Measurements from ENCODE around the gene CSNK1G2. TPM values are rescaled to one million over a fixed set of nuclear protein-coding genes. Genes with fewer than 3 reads are reported as not detected.

CSNK1G2 gene
- total RNA-seq, 1 experiment from 2014 or later, result 100.0 TPM

DNA sequence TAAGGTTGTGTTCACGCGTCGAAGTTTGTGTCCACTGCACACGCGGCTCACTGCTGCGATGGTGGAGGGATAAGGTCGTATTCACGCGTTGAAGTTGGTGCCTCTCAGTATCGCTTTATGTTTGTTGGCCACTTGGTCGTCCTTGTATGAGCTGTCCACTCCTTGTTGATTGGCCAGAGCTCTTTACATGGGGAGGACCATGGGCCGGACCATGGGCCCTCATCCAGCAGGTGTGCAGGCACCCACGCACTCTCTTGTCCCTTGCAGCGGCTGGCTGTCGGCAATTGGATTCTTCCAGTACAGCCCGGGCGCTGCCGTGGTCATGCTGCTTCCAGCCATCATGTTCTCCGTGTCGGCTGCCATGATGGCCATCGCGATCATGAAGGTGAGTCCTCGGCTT is 18.2 kb upstream of the CSNK1G2 start:
- H3K27ac ChIP-seq (ENCODE audit: insufficient read length, low read depth, low read length), result no peak overlapping the region
- peaks cover 3% of the 10 kb centered on the region for H3K27me3 Mint-ChIP-seq (ENCODE audit: low read depth)
- H3K4me1 Mint-ChIP-seq, result no peaks in the 10 kb centered on the region

More for the DNA sequence above, 18.2 kb upstream of the CSNK1G2 start:
- Mint-ChIP-seq H3K27ac (no peak overlapping the region), H3K9me3 (no peaks in the 10 kb centered on the region), H3K36me3 (ENCODE audit: insufficient read depth in 1 of 3, low read depth in 3 of 3) (peaks cover 9 to 70% (median 53%) of the 10 kb centered on the region in 3 experiments; a peak in 6 of 7 replicates), H3K4me3 (no peak overlapping the region)
- Histone ChIP-seq H4K5ac (ENCODE audit: insufficient read length, low read depth, low read length) (no peak overlapping the region), H4K8ac (replicated peaks; ENCODE audit: insufficient read length, low read depth, low read length) (no peak overlapping the region), H2AK5ac (ENCODE audit: insufficient read length, low read length) (no peak overlapping the region), H3K27me3 (ENCODE audit: insufficient read depth, low read length) (no peaks in the 10 kb centered on the region), H2BK20ac (ENCODE audit: low read depth, low read length, poor library complexity, severe bottlenecking) (no peak overlapping the region), H3T11ph (ENCODE audit: low read length) (no peak overlapping the region), H2BK15ac (ENCODE audit: low read depth, low read length) (no peak overlapping the region), H3K79me1 (ENCODE audit: insufficient read depth, low read depth, low read length, poor library complexity, severe bottlenecking) (no peaks in the 10 kb centered on the region), H3K23me2 (ENCODE audit: insufficient read length, low read depth, low read length, poor library complexity, severe bottlenecking) (no peaks in the 10 kb centered on the region), H3K18ac (ENCODE audit: insufficient read length, low read depth, low read length) (no peak overlapping the region), H3K23ac (ENCODE audit: insufficient read length, low read depth, low read length) (no peak overlapping the region), H2AFZ (ENCODE audit: low read length) (no peak overlapping the region), H3K4me1 (ENCODE audit: insufficient read depth, low read length) (no peaks in the 10 kb centered on the region; the same call in 1 of the 2 replicates), H3K9me3 (ENCODE audit: control insufficient read depth, low read depth, low read length) (no peaks in the 10 kb centered on the region), H2BK5ac (ENCODE audit: insufficient read length, low read length) (no peak overlapping the region), H2BK120ac (ENCODE audit: low read depth, low read length, poor library complexity, severe bottlenecking) (no peak overlapping the region), H3K9ac (ENCODE audit: extremely low read depth, insufficient read length, low read length) (no peak overlapping the region), H3K14ac (ENCODE audit: insufficient read depth, low read length) (no peak overlapping the region), H3K4ac (ENCODE audit: low read depth, low read length) (no peak overlapping the region), H2BK12ac (ENCODE audit: insufficient read length, low read depth, low read length) (no peak overlapping the region), H3K4me2 (ENCODE audit: insufficient read depth, insufficient read length, low read length) (no peak overlapping the region), H3K56ac (ENCODE audit: insufficient read length, low read depth, low read length) (no peak overlapping the region), H4K91ac (ENCODE audit: insufficient read length, low read depth, low read length) (no peak overlapping the region), H3K79me2 (ENCODE audit: insufficient read depth, low read length) (no peaks in the 10 kb centered on the region), H4K20me1 (ENCODE audit: control insufficient read depth, insufficient read depth, insufficient read length) (no peaks in the 10 kb centered on the region)
- no peak for DNase-seq
- TF ChIP-seq CTCF (conservative IDR thresholded peaks at IDR 0.05), result no peak
- no CpG with 5 or more reads among the region's 23 CpGs for WGBS (ENCODE audit: extremely low coverage, insufficient read length, low lambda C conversion rate)
